GM15510 (cell line): Measurements from ENCODE around the gene SREBF2.

Experiments used
- POLR2A ChIP-seq: IDR thresholded peaks from 3 replicates; pipeline ENCODE4 v1.6.1; 2011; ENCODE audit warnings: borderline replicate concordance; ENCODE audit not compliant: insufficient read length; ENCODE audit errors: extremely low read depth

Gene SREBF2

DNA sequence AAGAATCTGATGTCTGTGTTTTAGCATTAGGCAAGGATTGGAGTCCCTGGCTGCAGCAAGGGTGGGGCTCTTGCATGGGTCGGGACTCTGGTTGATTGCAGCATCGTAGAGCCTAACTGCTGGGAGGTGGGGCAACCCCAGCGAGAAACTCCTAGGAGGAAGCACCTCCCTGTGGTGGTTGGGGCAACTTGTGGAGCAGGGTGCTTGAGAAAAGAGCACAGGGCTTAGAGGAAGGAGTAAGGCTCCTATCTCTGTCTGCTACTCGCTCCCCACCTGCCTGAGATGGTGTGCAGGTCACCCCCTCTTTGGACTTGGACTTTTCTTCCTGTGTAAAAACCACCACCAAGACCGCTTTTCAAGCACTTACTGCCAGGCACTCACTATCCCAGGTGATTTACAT, 15.6 kb downstream of the SREBF2 start:
- TF ChIP-seq POLR2A = no peak

- no peak for TF ChIP-seq POLR2A
Observed at GRCh38 chr22:41856469-41856868, 23.6 kb downstream of the SREBF2 start.

- TF ChIP-seq POLR2A = no peak
Observed at GRCh38 chr22:41857155-41857859, 24.4 kb downstream of the SREBF2 start.

GRCh38 chr22:41857860-41858199, 24.9 kb downstream of the SREBF2 start:
- TF ChIP-seq POLR2A = no peak

DNA sequence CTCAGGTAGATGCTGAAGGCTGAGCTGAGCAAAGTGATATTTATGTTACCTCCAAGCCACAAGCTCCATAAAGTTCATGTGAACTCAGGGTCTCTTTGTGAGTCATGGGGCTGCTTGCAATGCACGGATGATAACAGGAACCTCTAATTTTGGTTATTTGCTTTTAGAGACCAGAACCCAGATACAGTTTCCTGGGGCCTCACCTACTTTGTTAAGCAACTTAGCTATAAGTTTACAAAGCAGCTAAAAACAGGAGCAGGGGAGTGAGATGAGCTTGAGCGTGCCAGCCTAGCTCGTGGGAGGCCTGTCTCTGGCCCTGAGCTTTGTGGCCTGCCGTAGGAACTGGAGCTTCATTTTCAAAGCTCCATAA, 29.2 kb downstream of the SREBF2 start:
- TF ChIP-seq POLR2A = no peak

- TF ChIP-seq POLR2A = peak; percentile 40
Observed at GRCh38 chr22:41862530-41863266, 29.8 kb downstream of the SREBF2 start.

DNA sequence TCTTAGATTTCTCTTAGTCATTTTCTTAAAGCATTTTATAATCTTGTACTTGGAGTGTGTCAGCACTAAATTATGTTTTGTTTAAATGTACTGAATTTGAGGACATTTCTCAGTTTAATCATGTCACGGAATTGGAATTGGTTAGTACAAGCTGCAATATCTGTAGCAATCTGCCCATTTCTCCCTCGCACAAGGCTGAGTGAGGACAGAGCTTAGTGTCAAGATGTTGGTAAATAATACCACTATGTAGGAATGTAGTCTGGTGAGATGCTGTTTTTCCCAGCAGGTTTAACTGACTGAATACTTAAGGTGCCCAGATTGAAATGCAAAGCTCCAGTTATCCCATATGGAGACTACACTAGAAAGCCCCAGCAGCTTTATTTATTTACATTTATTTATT, 30.6 kb downstream of the SREBF2 start:
- no peak for TF ChIP-seq POLR2A

GRCh38 chr22:41868556-41868955, 35.7 kb downstream of the SREBF2 start:
- no peak for TF ChIP-seq POLR2A

DNA sequence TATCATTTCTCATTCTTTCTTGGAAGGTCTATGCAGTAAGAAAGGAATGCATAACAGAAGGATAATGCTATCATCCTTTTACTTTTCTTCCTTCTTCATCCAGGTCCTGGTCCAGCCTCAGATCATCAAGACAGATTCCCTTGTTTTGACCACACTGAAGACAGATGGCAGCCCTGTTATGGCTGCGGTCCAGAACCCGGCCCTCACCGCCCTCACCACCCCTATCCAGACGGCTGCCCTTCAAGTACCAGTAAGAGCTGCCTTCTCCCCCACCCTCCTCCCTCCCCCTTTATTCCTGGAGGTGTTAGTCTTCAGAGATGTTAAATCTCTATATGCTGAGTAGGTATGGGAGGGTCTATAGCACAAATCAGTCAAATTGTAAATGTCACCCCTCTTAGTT, 37.9 kb downstream of the SREBF2 start:
- no peak for TF ChIP-seq POLR2A

DNA sequence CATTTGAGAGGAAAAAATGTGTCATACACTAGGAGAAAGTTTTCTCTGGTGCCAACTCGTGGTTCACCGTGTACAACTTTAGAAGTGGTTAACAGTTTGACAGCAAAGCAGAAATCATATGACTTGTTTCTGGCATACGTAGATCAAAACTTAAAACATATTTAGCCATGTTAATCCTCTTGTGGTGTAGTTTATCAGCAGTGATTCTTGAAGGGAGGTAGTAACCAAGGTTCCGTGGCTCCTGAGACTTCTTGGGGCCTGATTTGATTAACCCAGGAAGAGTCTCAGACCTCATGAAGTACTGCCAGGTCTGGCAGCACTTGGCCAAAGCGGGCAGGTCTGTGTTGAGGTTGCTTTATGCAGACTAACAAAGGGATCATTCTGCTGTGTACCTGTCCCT, 40.5 kb downstream of the SREBF2 start:
- TF ChIP-seq POLR2A = no peak

DNA sequence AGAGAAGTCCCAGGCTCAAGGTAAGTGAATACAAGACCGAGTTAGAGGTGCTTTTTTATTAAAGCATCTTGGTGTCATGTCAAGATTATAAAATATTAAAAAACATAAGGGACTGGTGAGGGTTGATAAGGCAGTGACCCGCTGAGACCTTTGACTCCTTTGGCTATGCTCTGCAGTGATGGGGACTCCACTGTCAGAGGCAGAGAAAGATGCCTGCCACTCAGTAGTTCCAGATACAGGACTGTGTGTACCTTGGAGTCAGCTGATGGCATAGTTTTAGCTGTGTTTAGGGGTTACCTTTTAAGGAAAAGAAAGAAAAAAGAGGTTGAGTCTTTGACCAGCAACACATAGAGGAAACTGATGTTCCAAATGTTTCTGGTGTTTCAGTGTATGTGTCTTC, 41.2 kb downstream of the SREBF2 start:
- TF ChIP-seq POLR2A = no peak

DNA sequence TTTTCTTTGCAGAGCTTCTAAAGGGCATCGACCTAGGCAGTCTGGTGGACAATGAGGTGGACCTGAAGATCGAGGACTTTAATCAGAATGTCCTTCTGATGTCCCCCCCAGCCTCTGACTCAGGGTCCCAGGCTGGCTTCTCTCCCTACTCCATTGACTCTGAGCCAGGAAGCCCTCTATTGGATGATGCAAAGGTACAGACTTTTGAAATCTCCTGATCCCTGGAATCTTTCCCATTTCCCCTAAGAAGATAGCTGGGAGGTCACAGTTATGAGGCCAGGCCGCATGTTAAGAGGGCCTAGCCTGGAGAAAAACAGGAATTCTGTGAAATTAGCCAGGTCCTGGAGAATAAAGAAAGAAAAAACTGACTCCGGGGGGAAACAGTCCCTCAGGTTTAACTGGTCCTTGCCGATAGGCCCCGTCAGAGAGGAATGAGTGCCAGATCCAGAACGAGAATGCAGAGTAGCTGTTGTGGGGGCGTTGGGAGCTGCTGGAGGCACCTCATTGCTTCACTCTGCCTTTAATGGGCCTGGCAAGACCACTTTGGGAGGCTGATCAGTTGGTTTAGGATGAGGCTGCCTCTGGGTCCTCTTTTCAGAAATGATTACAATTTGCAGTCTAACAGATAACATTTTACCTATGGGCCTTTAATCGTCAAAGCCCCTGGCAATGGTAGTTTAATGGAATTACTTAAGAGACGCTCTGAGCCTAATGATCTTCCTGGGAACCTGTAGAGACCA, 42.8 kb downstream of the SREBF2 start:
- TF ChIP-seq POLR2A = no peak

GRCh38 chr22:41876275-41876674, 43.4 kb downstream of the SREBF2 start:
- no peak for TF ChIP-seq POLR2A

GRCh38 chr22:41876675-41877074, 43.8 kb downstream of the SREBF2 start:
- no peak for TF ChIP-seq POLR2A

GRCh38 chr22:41880653-41881052, 47.7 kb downstream of the SREBF2 start:
- TF ChIP-seq POLR2A = no peak

GRCh38 chr22:41883400-41883799, 50.5 kb downstream of the SREBF2 start:
- no peak for TF ChIP-seq POLR2A

- TF ChIP-seq POLR2A = no peak
Observed at GRCh38 chr22:41885116-41885515, 52.2 kb downstream of the SREBF2 start.

DNA sequence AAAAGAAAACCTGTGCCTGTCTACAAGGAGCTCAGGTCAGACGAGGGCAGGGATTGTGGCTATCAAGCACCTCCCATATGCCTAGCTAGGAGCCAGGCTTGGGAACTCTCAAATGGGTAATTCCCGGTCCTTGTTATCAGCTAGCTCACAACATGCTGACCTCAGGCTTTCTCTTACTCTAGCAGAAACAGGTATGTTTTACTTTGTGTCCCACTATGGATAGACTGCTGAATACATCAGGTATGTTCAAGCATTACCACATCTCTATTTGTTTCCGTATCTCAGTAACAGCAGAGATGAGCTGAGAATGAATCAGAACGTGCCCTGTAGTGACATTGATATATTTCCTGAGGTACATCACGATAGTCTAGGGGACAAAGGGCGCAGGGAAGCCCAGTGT, 52.6 kb downstream of the SREBF2 start:
- TF ChIP-seq POLR2A = no peak
